Mesenteric fat pad (tissue), 1 donor: ENCODE measurements around the gene CCDC126. TPM values are rescaled to one million over a fixed set of nuclear protein-coding genes. Genes with fewer than 3 reads are reported as not detected.
"Not testable (repeated sequence)": the region's sequence is repeated elsewhere in the genome, so short reads cannot be mapped to it uniquely, and the experiment has no call there.

Source experiments
- DNase-seq: peaks from one replicate; pipeline ENCODE4 v3.0.0-alpha.2; 2020; ENCODE audit warnings: low spot score
- long read RNA-seq: library from polyadenylated mRNA; unstranded; transcript quantifications from one replicate; pipeline ENCODE4 v2.0.0, GENCODE V29; 2020
- total RNA-seq: library from RNA; stranded (reverse); fragmentation: NEBNext Ultra II Directional; extraction: Animal tissue kit (Norgen Biotek cat#: 25700); gene quantifications from one replicate; pipeline ENCODE4 v1.2.1, GENCODE V29; 2021
- donor health status: DM: yes; HTN: yes; CAD: no.

The CCDC126 gene
- 9.9 TPM for total RNA-seq
- long read RNA-seq, transcript CCDC126-201 (4 exons, 2,473 nt): major isoform, 6 of 14 reads
- long read RNA-seq, partial matches to known transcripts: 3 of 14 reads
- long read RNA-seq, other reads (novel, unspliced or antisense): 4 of 14 reads

- DNase-seq: peak; percentile 98
Observed at GRCh38 chr7:23597094-23598091, at the start of gene CCDC126. Gene CCDC126, plus strand, starts transcription at chr7:23597382. Its CDS starts 13,934 bp downstream, at chr7:23611316.

GRCh38 chr7:23547662-23548061 lies 49.5 kb upstream of the CCDC126 start:
- DNase-seq: no peak

GRCh38 chr7:23558303-23558702 lies 38.9 kb upstream of the CCDC126 start:
- DNase-seq: no peak

GRCh38 chr7:23570592-23571200 lies 26.5 kb upstream of the CCDC126 start:
- no peak for DNase-seq

- not testable (repeated sequence) for DNase-seq
Observed at GRCh38 chr7:23581975-23582374, 15.2 kb upstream of the CCDC126 start.

- not testable (repeated sequence) for DNase-seq
Observed at GRCh38 chr7:23585304-23585703, 11.9 kb upstream of the CCDC126 start.

GRCh38 chr7:23586159-23586558 lies 11.0 kb upstream of the CCDC126 start:
- DNase-seq: no peak

GRCh38 chr7:23590529-23590928 lies 6.7 kb upstream of the CCDC126 start:
- DNase-seq: no peak

- no peak for DNase-seq
Observed at GRCh38 chr7:23593706-23594105, 3.5 kb upstream of the CCDC126 start.

- no peak for DNase-seq
Observed at GRCh38 chr7:23594879-23595604, 2.1 kb upstream of the CCDC126 start.

GRCh38 chr7:23598296-23598695 lies 1.1 kb downstream of the CCDC126 start:
- DNase-seq: no peak

GRCh38 chr7:23600236-23600635 lies 3.1 kb downstream of the CCDC126 start:
- DNase-seq: no peak

- DNase-seq: no peak
Observed at GRCh38 chr7:23603632-23604295, 6.6 kb downstream of the CCDC126 start.

GRCh38 chr7:23604296-23604640 lies 7.1 kb downstream of the CCDC126 start:
- DNase-seq: no peak

GRCh38 chr7:23607130-23607529 lies 9.9 kb downstream of the CCDC126 start:
- no peak for DNase-seq

- DNase-seq: no peak
Observed at GRCh38 chr7:23607866-23608265, 10.7 kb downstream of the CCDC126 start.

- no peak for DNase-seq
Observed at GRCh38 chr7:23615331-23615730, 18.1 kb downstream of the CCDC126 start.

- no peak for DNase-seq
Observed at GRCh38 chr7:23616593-23616992, 19.4 kb downstream of the CCDC126 start.

- DNase-seq: no peak
Observed at GRCh38 chr7:23617482-23617881, 20.3 kb downstream of the CCDC126 start.

GRCh38 chr7:23618241-23618640 lies 21.1 kb downstream of the CCDC126 start:
- no peak for DNase-seq

- no peak for DNase-seq
Observed at GRCh38 chr7:23619141-23619540, 22.0 kb downstream of the CCDC126 start.
